Endometrial microvascular endothelial cells (primary cell): ENCODE results near the gene ATP7B. TPM values are rescaled to one million over a fixed set of nuclear protein-coding genes. Genes with fewer than 3 reads are reported as not detected.

ENCODE experiments used
- in situ Hi-C: cut with HindIII; loops from 2 replicates; pipeline ENCODE4 v1.10.0; 2017; ENCODE audit warnings: low sequenced_read_pairs, low pct_unique_long_range_greater_than_20kb; ENCODE audit errors: inconsistent ontology term
- total RNA-seq: library from RNA; depleted of rRNA; stranded (reverse); fragments of >200 nt; gene quantifications from one replicate; pipeline ENCODE4 v1.2.3, GENCODE V29; 2015; ENCODE audit errors: inconsistent ontology term

Gene ATP7B
- total RNA-seq, 1 donor from 2014 or later = 8.3 TPM

DNA sequence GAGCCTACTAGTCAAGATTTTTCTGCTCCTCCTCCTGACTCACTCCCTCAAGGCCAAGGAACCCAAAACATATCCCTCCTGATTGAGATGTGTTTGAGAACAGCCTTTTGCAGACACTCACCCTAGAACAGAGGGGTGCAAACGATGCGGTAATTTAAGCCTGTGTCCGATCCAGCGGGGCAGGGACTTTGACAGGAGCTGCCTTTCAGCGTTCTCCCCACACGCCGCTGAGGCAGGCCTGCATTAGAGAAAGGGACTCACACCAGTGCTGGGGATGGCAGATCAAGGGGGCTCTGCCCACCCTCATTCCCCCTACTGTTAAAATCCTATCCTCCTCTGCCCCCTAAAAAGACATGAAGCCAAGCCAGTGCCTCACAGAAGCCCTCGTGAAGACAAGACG lies 79.0 kb downstream of the ATP7B start:
- in situ Hi-C loops = no loop called here

DNA sequence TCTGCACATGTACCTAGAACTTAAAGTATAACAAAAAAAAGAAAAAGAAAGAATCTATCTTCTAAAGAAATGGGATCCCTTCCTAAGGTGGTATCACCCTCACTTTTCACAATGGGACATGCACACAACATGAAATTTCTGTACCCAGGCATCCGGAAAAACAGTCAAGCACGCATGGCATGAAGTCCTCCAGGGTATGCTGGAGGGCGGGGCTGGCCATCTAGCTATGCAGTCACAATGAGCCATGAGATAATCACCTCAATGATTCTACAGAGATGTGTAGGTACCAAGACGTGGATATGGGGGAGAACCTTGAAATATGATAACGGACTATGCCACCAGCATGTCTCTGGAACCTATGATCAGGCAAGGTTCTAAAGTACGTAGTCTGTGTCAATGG lies 79.6 kb downstream of the ATP7B start:
- in situ Hi-C loops = no loop called here

DNA sequence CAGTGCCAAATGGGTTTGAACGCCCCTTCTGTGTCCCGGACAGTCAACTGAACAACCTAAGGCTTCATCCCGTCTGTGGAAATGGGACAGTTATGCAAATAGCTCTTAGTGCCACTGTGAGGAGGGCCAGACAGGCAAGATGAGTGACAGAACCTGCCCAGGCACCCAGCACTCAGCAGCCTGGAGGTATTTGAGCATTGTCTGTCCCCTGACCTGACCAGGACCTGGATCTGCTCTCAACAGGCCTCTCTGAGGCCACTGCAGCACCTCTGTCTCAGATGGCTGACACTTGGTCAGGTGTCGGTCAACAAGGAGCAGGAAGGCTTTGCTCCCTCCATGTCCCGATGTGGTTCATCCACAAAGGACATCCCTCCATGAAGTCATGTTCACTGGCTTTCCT lies 81.6 kb downstream of the ATP7B start:
- in situ Hi-C loops = no loop called here

DNA sequence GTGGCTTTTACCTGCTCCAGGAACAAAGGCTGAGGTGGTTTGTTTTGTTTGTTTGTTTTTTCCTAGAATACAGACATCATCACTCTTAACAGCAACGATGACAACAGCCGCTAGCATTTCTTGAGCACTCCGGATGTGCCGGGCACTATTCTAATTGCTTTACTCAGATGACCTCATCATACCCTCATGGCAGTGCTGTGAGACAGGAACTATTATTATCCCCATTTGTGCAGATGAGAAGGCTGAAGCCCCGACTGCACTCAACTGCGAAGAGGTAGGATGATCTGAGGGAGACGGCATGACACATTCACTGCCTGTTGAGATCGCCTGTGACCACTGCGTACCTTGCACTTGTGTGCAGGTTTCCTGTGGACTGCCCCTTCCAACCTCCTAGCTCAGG lies 83.0 kb downstream of the ATP7B start:
- in situ Hi-C loops = no loop called here

DNA sequence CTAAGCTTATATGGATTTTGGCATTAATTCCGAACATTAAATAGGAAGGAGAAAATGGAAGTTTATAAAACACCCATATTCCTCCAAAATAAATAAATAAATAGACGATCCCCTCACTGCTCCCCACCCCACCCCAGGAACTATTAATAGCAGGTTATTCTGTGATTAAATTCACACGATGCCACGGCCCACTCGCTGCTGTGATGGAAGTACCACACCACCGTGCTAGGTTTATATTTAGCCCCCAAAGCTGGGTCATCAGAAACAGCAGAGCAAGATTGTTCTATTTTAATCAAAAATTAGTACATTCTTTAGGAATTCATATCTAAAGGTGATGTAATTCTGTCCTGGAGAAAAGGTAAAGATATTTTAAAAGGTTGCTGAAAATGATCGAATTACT lies 84.1 kb downstream of the ATP7B start:
- in situ Hi-C loops = no loop called here

DNA sequence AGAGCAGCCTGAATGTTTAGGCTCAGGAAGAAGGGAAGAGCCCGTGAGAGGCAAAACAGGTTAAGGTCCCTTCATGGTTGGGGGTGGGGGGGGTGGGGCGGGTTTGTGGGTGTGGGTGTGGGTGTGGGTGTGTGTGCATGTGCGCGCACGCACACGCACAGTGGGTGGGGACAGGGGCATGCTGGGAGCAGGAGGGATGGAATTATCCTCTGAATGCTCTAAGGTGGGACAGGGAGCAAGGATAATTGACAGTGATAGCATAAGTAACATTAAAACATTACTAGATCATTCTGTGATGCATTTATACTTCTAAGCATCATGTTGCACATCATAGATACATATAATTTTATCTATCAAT lies 84.7 kb downstream of the ATP7B start:
- in situ Hi-C loops = no loop called here

DNA sequence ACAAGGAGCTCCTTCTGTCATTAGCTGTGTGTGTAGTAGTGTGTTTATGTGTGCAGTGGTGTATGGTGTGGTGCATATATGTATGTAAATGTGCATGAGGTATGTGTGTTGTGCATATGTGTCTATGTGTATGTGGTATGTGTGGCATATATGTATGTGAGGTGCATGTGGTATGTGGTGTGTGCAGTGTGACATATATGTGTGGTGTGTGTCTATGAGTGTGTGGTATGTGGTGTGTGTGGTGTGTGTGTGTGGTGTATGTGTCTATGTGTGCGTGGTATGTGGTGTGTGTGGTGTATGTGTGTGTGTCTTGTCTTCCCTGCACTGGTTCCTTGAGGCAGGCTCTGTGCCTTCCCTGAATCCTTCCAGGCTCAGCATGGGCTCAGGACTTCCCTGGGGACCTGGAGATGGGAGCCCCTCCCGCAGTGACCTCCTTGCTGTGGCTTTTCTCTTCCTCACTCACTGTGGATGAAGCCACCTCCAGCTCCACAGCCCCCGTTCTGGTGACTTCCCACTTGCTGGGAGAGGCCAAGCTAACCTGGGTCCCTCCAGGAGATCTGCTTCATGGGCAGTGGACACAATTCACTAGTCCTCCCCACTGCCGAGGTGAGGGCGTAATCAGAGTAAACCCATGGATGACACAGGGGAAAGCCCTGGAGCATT lies 85.3 kb downstream of the ATP7B start:
- in situ Hi-C loops = no loop called here

DNA sequence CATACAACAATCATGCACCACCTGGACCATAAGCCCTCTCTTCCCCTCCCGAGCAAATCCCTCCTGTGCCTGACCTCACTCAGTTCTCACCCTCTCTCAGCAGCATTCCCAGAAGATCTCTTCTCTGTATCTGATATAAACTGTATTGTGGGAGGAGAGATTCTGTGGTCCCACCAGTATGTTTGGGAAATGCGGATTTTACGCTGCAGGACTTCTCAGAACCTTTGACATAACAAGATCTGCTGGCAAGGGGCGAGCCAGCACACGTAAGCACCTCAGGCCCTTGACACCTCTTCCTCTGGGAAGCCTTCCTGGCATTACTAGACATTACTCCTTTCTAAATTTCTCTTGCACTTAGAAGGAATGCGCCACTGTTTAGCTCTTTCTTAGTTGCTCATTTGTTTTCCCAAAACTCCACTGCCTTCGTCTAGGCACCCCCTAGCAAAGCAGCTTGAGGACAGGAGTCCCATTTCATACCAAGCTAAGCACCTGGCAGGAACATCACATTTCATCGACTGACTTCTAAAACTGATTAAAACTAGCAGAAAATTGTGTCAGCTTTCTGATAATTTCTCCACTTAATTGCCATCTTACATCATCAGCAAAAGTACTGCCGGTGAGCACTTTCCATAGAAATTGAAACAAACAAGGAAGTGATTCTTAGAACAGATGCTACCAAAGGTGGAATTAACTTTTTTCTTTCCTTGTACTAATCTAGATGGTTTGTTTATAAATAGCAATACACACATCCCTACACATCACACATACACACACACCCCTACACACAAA lies 86.3 kb downstream of the ATP7B start:
- in situ Hi-C loops = no loop called here

DNA sequence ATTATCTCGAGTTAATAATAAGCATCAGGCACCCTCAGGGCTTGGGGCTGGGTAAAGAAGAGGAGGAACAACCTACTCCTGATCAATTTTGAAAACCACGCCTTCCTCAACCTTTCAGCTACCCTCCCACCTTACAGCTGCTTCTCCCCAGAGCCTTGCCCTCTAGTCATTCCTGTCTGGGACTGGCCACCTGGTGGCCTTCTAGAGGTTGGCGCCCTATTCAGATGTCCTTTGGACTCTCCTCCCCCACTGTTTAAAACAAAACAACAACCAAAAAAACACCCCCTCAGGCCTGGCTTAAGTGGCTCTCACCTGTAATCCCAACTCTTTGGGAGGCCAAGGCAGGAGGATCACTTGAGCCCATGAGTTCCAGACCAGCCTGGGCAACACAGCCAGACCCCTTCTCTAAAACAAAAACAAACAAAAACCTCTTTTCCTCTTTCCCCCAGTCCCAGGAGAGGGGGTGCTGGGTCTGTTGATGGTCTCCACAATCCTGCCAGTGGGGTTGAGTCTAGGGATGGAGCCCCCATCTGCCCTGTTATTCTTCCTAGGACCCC lies 87.2 kb downstream of the ATP7B start:
- in situ Hi-C loops = no loop called here

DNA sequence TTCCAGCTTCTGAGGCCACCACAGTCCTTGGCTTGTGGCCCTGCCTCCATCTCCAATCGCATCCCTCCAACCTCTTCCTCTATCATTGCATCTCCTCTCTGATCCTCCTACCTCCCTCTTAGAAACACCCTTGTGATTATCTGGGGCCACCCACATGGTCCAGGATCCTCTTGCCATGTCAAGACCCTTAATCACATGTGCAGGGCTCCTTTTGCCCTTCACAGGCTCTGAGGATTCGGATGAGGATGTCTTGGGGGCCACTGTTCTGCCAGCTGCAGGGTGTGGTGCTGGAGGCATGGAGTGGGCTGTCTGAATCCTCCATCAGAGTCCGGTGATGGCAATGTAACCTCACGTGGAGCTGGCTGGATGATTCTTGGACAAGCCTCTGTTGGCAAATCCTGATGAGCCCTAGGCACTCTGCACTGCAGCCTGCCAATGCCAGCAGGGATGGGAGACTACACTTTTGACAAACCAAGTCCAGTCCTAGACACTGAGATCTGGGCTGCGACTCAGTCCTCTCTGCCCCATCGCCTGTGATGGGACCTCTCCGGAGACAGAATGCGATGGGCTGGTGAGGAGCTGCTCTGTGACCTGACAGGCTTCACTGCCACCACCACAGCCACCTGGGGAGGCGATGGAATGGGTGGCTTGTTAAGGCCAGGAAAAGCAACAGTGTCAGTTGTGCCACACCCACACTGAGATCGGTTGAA lies 88.3 kb downstream of the ATP7B start:
- in situ Hi-C loops = no loop called here

DNA sequence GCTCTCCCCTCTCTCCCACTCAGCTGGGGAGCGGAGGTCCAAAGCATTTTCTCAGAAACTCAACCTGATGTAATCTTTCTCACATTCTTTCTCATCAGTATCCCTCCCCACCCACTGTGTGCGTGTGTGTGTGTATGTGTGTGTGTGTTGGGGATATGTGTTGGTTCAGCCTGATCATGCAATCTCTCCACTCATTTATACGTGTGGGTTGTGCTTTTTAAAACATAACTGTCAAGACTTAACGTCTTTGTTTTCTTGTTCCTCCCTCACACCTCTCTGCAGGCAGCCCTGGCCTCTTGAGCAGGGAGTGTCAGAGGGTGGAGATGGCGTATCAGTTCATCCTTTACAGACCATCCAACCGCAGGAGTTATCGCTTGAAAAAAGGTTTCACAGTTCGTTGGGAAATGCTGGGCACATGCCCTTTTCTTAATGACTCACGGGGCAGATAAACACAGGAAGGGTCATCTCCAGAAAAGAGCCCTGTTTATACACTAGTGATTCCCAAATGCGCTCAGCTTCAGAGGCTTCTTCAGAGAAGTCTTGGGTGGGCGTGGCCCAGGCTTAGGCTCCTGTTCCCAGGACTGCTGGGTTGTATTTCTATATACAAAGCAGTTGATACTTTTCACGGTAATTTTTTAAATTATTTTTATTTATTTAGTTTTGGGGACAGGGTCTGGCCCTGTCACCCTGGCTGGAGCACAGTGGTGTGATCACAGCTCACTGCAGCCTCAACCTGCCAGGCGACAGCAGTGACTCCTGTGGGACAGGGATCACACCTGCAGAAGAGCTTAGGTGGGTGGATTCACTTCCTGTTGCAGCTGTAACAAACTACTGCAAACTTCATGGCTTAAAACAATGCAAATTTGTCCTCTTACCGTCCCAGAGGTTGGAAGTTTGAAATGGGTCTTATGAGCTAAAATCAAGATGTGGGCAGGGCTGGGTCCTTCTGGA lies 89.2 kb downstream of the ATP7B start:
- in situ Hi-C loops = no loop called here

DNA sequence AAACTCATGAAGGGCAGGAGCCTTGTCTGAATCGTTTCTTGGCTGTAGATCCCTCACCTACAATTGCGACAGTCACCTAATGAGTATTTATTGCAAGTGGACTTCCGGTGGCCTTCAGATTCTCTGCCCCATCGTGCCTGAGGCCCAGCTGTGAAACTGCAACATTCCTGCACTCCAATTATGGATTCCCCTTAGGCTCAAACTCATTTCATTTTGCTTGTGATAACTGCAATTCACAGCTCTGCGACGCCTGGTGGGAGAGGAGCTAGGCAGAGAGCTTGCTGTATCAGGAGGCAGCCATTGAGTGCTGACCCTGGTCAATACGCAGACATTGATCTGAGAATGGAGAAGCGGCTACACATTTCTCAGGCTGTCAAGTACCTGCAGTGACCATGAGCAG lies 90.5 kb downstream of the ATP7B start:
- in situ Hi-C loops = no loop called here

DNA sequence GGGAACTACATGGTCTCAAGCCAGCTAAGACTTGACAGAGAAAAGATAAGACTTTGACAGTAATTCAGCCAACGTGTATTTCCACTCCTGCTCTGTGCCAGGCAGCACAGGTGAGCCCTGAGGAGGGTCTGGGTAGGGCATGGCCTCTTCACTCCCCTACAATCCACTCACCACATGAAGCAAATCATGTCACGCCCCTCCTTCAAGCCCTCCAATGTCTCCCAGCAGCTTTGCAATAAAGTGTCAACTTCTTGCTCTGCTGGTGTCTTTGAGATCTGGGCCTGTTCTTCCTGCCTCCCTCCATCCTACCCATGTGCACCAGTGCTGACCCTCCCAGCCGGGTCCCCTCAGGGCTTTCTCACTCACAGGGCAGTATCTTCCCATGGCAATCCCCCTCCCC lies 91.0 kb downstream of the ATP7B start:
- in situ Hi-C loops = no loop called here

DNA sequence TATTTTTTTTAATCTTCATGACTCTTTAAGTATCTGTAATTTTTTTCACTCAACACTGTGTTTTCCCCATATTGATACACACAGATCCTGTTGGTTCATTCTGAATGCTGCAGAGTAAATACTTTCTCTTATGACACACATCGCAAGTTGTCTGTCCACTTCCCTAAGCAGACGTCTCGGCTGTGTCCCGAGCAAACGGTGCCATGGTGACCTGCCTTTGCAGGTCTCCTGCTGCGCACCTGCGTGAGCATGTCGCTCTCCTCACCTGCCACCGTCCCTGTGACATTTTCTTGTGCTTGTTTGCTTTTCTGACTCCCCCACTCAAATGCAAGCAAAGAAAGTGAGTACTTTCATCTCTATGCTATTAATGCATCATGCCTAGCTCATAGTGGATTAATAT lies 91.7 kb downstream of the ATP7B start:
- in situ Hi-C loops = no loop called here

DNA sequence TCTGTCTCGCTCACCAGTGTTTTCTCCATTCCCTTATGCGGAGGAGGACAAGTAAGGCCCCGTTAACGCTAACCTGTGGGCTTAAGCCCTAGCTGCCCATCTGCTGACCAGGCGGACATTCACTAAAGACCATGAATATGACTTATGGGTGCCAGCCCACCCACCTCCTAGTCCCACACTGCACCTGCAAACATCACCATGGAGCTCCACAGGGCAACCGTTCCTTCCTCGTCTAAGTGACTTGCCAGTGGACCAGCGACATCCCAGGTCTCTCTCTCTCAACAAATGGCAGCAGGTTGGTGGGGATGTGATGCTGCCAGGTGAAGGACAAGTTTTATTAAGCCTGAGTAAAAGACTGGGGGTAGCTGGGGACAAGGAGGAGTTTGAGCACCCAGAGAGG lies 94.3 kb downstream of the ATP7B start:
- in situ Hi-C loops = no loop called here

DNA sequence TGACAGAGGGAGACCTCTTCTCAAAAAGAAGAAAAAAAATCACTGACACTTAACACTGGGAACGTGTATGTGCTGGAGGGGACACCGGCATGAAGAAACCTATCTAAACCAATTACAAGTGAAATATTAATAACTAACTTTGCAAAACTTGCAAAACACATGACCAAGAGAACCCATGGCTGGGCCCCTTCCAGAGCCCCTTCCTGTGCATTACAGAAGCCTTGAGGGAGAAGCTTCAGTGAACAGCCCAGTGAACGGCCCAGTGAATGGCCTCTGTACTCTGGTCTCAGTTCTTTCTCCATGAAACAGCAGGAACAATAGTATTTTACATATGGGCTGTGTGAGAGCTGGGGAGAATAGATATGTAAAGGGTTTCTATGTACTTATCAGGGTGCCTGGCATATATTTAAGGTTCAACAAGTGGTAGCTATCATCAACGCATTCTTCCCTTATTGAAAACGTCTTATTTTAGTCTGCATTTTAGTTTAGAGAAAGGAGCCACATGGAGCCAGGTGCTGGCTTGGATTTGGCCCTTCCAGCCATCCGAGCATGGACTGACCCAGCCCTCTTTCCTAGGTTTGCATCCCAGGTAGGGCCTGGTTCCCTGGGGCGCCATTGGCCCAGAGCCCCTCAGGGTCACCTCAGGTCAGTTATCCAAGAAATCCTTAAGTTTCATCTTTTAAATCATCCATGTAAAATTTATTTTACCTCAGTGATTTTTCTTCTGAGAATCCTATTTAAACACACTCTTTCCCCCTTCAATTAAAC lies 95.0 kb downstream of the ATP7B start:
- in situ Hi-C loops = no loop called here

DNA sequence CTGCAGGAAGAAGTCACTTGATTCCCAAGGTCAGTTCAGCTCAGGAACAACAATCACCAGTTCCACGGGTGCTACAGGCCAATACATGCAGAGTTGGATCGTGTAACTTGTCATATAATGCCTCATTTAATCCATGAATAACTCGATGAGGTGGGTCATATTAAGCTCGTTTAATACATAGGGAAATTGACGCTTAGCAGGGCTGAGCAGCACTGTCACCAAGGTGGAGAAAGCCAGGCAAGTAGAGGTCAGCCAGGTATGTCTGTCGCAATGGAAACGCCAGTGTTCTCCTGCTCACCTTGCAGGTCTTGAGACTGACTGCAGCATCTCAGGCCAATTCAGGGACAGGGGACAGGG lies 97.1 kb downstream of the ATP7B start:
- in situ Hi-C loops = no loop called here

DNA sequence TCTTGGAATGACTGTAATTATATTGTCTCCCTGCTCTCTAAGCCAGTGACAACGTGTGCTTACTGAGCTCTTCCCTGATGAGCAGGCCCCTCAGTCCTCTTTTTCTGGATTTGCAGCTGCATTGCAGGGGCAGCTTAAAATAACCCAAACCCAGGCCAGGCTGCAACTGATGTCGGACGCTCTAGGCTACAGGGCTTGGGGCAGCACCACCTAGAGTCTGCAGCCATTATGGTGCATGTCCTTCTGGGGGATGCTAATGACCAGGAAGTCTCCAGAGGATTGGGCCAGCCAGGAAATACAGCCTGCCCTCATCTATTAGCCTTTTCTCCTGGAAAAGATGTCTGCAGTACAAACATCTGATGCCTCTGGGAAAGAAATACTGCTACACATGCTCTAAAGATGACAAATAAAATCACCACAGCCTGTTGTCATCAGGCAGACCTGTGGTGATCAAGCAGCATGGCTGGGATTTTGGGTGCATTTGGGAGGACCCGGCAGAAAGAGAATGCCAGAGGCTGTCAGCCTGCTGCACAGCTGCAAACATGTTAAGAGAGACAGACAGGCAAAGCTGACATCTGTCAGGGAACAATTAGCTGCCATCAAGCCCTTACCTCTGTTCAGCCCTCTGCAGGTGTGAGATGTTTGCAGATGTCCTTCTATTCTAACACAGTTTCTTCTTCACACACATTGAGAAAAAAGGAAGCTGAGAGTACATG lies 97.7 kb downstream of the ATP7B start:
- in situ Hi-C loops = no loop called here
